Measurements from ENCODE around the gene ADAM30. TPM values are rescaled to one million over a fixed set of nuclear protein-coding genes. Genes with fewer than 3 reads are reported as not detected.

Gene ADAM30
- total RNA-seq, result not detected in 2 replicates

- no peak for DNase-seq (ENCODE audit: low read depth in 2 of 2)
Observed at GRCh38 chr1:119896303-119896702, at the start of gene ADAM30. Gene ADAM30 (minus strand): TSS chr1:119896515. CDS start chr1:119896336, 179 bp downstream.

GRCh38 chr1:119943216-119943615, 46.9 kb upstream of the ADAM30 start:
- DNase-seq (ENCODE audit: low read depth in 2 of 2), result no peak

- no peak for DNase-seq (ENCODE audit: low read depth in 2 of 2)
Observed at GRCh38 chr1:119941392-119941791, 45.1 kb upstream of the ADAM30 start.

GRCh38 chr1:119940697-119941096, 44.4 kb upstream of the ADAM30 start:
- DNase-seq (ENCODE audit: low read depth in 2 of 2), result no peak

- DNase-seq (ENCODE audit: low read depth in 2 of 2), result no peak
Observed at GRCh38 chr1:119937198-119937597, 40.9 kb upstream of the ADAM30 start.

GRCh38 chr1:119935915-119936314, 39.6 kb upstream of the ADAM30 start:
- DNase-seq (ENCODE audit: low read depth in 2 of 2), result no peak

- DNase-seq (ENCODE audit: low read depth in 2 of 2), result no peak
Observed at GRCh38 chr1:119935373-119935772, 39.1 kb upstream of the ADAM30 start.

GRCh38 chr1:119933397-119933796, 37.1 kb upstream of the ADAM30 start:
- DNase-seq (ENCODE audit: low read depth in 2 of 2), result no peak

- DNase-seq (ENCODE audit: low read depth in 2 of 2), result no peak
Observed at GRCh38 chr1:119929643-119930315, 33.5 kb upstream of the ADAM30 start.

GRCh38 chr1:119926553-119926952, 30.2 kb upstream of the ADAM30 start:
- DNase-seq (ENCODE audit: low read depth in 2 of 2), result no peak

GRCh38 chr1:119924948-119925898, 28.9 kb upstream of the ADAM30 start:
- no peak for DNase-seq (ENCODE audit: low read depth in 2 of 2)

- DNase-seq (ENCODE audit: low read depth in 2 of 2), result no peak
Observed at GRCh38 chr1:119920104-119920968, 24.0 kb upstream of the ADAM30 start.

- DNase-seq (ENCODE audit: low read depth in 2 of 2), result no peak
Observed at GRCh38 chr1:119919241-119919640, 22.9 kb upstream of the ADAM30 start.

- no peak for DNase-seq (ENCODE audit: low read depth in 2 of 2)
Observed at GRCh38 chr1:119918301-119918700, 22.0 kb upstream of the ADAM30 start.

GRCh38 chr1:119917304-119918055, 21.2 kb upstream of the ADAM30 start:
- no peak for DNase-seq (ENCODE audit: low read depth in 2 of 2)

- no peak for DNase-seq (ENCODE audit: low read depth in 2 of 2)
Observed at GRCh38 chr1:119915517-119915916, 19.2 kb upstream of the ADAM30 start.

- DNase-seq (ENCODE audit: low read depth in 2 of 2), result no peak
Observed at GRCh38 chr1:119914071-119914470, 17.8 kb upstream of the ADAM30 start.

- no peak for DNase-seq (ENCODE audit: low read depth in 2 of 2)
Observed at GRCh38 chr1:119912963-119913362, 16.6 kb upstream of the ADAM30 start.

GRCh38 chr1:119911775-119912174, 15.5 kb upstream of the ADAM30 start:
- no peak for DNase-seq (ENCODE audit: low read depth in 2 of 2)

GRCh38 chr1:119910618-119911017, 14.3 kb upstream of the ADAM30 start:
- no peak for DNase-seq (ENCODE audit: low read depth in 2 of 2)

All from dermis microvascular lymphatic vessel endothelial cell (primary cell).